HepG2 (cell line): ENCODE results near the gene FAAP20. TPM values are rescaled to one million over a fixed set of nuclear protein-coding genes. Genes with fewer than 3 reads are reported as not detected.

Experiments
- AGO2 ChIP-seq: fragments of 200-400 bp; formaldehyde crosslinking; optimal IDR thresholded peaks from 2 replicates; pipeline ENCODE3; 2017; ENCODE audit warnings: mild to moderate bottlenecking, low read depth, low read length, moderate library complexity
- DMAP1 ChIP-seq: IDR thresholded peaks from 2 replicates; pipeline ENCODE4 v1.6.1; 2016
- DPF2 ChIP-seq: sonication (generic); formaldehyde crosslinking; IDR thresholded peaks from 2 replicates; pipeline ENCODE4 v1.4.0; 2020; ENCODE audit warnings: mild to moderate bottlenecking, low read depth, missing genetic modification reagents, borderline replicate concordance
- EEA1 ChIP-seq: sonication (generic); formaldehyde crosslinking; IDR thresholded peaks from 2 replicates; pipeline ENCODE4 v1.5.1; 2020; ENCODE audit warnings: mild to moderate bottlenecking, missing genetic modification reagents, borderline replicate concordance
- ERF ChIP-seq: IDR thresholded peaks from 2 replicates; pipeline ENCODE4 v1.6.1; 2018; ENCODE audit warnings: missing biosample characterization, missing genetic modification reagents
- GABPB1 ChIP-seq: IDR thresholded peaks from 2 replicates; pipeline ENCODE4 v1.6.1; 2016; ENCODE audit warnings: mild to moderate bottlenecking, missing genetic modification reagents, moderate library complexity, missing compliant biosample characterization
- KLF12 ChIP-seq: sonication (generic); formaldehyde crosslinking; IDR thresholded peaks from 2 replicates; pipeline ENCODE4 v1.4.0; 2020; ENCODE audit warnings: missing genetic modification reagents, borderline replicate concordance
- MEIS2 ChIP-seq: sonication (generic); formaldehyde crosslinking; IDR thresholded peaks from 2 replicates; pipeline ENCODE4 v1.9.0; 2021; ENCODE audit warnings: mild to moderate bottlenecking, missing genetic modification reagents
- POLR2A ChIP-seq, 2 experiments: IDR thresholded peaks; 2 replicates each; pipeline ENCODE4 v1.6.1; 2011; ENCODE audit warnings: low read depth in 2 of 2, low read length in 2 of 2, mild to moderate bottlenecking in 1 of 2, moderate library complexity in 1 of 2; ENCODE audit not compliant: insufficient read depth in 1 of 2
- SPEN ChIP-seq: sonication (generic); formaldehyde crosslinking; IDR thresholded peaks from 2 replicates; pipeline ENCODE4 v1.5.1; 2020; ENCODE audit warnings: low read depth, mild to moderate bottlenecking, missing genetic modification reagents
- SRY ChIP-seq: sonication (generic); formaldehyde crosslinking; IDR thresholded peaks from 2 replicates; pipeline ENCODE4 v1.8.0; 2022; ENCODE audit warnings: mild to moderate bottlenecking, missing genetic modification reagents
- ZNF17 ChIP-seq: sonication (generic); formaldehyde crosslinking; IDR thresholded peaks from 2 replicates; pipeline ENCODE4 v1.5.0; 2020; ENCODE audit warnings: mild to moderate bottlenecking, missing genetic modification reagents
- ZNF225 ChIP-seq: sonication (generic); formaldehyde crosslinking; IDR thresholded peaks from 2 replicates; pipeline ENCODE4 v1.4.0; 2020; ENCODE audit warnings: mild to moderate bottlenecking, missing genetic modification reagents
- ZNF430 ChIP-seq: sonication (generic); formaldehyde crosslinking; IDR thresholded peaks from 2 replicates; pipeline ENCODE4 v1.9.0; 2021; ENCODE audit warnings: mild to moderate bottlenecking, missing genetic modification reagents
- ZNF576 ChIP-seq: sonication (generic); formaldehyde crosslinking; IDR thresholded peaks from 2 replicates; pipeline ENCODE4 v1.4.0; 2020; ENCODE audit warnings: mild to moderate bottlenecking, missing genetic modification reagents
- ZNF605 ChIP-seq: sonication (generic); formaldehyde crosslinking; IDR thresholded peaks from 2 replicates; pipeline ENCODE4 v1.8.0; 2022; ENCODE audit warnings: mild to moderate bottlenecking, missing genetic modification reagents
- ZNF773 ChIP-seq: sonication (generic); formaldehyde crosslinking; IDR thresholded peaks from 2 replicates; pipeline ENCODE4 v1.4.0; 2020; ENCODE audit warnings: missing genetic modification reagents, borderline replicate concordance
- ZNF800 ChIP-seq: sonication (generic); formaldehyde crosslinking; IDR thresholded peaks from 2 replicates; pipeline ENCODE4 v1.4.0; 2020; ENCODE audit warnings: missing genetic modification reagents
- polyA plus RNA-seq, 8 experiments: library from polyadenylated mRNA; depleted of rRNA in 3 of 8; stranded (reverse) in 7 of 8; unstranded in 1 of 8; fragments of >200 nt; fragmentation: Illumina TruSeq in 4 of 8; extraction: Trizol in 4 of 8; gene quantifications; 2 replicates each; pipeline versions ENCODE4 v1.2.1 to v1.2.3, GENCODE V29; 2011 to 2016; ENCODE audit warnings: low read depth in 4 of 8, missing spikeins in 1 of 8, mixed read lengths in 1 of 8; ENCODE audit not compliant: insufficient read depth in 1 of 8
- total RNA-seq, 5 experiments: library from RNA; depleted of rRNA; stranded (reverse); fragments of >200 nt; fragmentation: Illumina TruSeq; extraction: Trizol; gene quantifications; 2 replicates each; pipeline ENCODE4 v1.2.3, GENCODE V29; 2016; ENCODE audit warnings: low read depth in 1 of 5
- TF ChIP-seq, protein P1 (sequence below): IDR thresholded peaks from 2 replicates; pipeline ENCODE4 v1.6.1; 2012; ENCODE audit warnings: inconsistent platforms
- TF ChIP-seq, protein P2 (sequence below): sonication (generic); formaldehyde crosslinking; IDR thresholded peaks from 2 replicates; pipeline ENCODE4 v1.9.0; 2021; ENCODE audit warnings: missing genetic modification reagents, borderline replicate concordance
- TF ChIP-seq, protein P3 (sequence below): sonication (generic); formaldehyde crosslinking; IDR thresholded peaks from 2 replicates; pipeline ENCODE4 v1.4.0; 2020; ENCODE audit warnings: missing genetic modification reagents

FAAP20 gene
- total and polyA plus RNA-seq, 2 of the 13 experiments (the other 11 are each of a cell fraction or from before 2014, with no cell fraction given) = 9.6 to 10.8 TPM

DNA sequence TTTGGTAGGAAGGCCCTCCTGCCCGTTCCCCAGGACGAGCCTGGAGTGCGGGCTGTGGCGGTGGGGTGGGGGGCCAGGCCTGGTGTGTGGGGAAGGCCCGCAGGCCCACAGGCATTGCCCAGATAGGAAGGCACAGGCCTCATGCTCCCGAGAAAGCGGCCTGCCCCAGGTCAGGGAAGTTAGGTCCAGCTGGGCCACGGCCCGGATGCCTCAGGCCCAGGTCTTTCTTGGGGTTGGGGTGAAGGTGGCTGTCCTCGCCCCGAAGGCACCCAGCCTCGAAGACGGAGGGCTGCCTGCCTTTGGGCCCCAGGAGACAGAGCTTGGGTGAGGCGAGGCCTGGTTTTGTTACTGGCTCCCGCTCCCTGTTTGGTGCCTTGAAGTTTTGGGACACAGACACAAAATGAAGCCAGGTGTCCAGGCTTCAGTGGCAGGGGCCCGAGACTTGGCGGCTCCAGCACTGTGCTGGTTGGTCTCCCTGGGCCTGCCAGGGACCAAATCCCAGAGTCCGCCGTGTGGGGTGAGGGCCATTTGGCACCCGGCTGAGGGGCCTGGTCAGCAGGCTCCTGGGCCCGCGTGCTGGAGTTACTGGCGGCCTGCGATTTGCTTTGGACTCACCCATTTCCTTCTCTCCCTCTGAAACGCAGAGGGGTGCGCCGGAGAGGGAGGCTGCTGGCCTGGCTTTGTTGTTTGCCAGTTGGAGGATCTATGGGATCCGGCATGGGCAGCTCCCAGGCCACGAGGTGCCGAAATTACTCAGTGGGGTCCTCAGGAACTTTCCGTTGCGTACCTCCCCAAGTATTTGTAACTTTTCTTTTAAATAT lies 35.5 kb upstream of the FAAP20 start (continued):
- TF ChIP-seq EEA1 (CRISPR knock-in tag) = peak; percentile 36; the same call in 1 of the 2 replicates
- TF ChIP-seq, protein P1, sequence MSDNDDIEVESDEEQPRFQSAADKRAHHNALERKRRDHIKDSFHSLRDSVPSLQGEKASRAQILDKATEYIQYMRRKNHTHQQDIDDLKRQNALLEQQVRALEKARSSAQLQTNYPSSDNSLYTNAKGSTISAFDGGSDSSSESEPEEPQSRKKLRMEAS = peak; percentile 26; the same call in 1 of the 2 replicates
- peak; percentile 3 for TF ChIP-seq AGO2
- TF ChIP-seq DMAP1 = peak; percentile 27; the same call in 1 of the 2 replicates
- peak; percentile 48; the same call in 1 of the 2 replicates for TF ChIP-seq ZNF430
- TF ChIP-seq, protein P2, sequence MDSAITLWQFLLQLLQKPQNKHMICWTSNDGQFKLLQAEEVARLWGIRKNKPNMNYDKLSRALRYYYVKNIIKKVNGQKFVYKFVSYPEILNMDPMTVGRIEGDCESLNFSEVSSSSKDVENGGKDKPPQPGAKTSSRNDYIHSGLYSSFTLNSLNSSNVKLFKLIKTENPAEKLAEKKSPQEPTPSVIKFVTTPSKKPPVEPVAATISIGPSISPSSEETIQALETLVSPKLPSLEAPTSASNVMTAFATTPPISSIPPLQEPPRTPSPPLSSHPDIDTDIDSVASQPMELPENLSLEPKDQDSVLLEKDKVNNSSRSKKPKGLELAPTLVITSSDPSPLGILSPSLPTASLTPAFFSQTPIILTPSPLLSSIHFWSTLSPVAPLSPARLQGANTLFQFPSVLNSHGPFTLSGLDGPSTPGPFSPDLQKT = 0 out of 2 replicates have a peak, but pooled peaks have one; percentile 62
- TF ChIP-seq SRY = peak; percentile 55
- 0 out of 2 replicates have a peak, but pooled peaks have one; percentile 14 for TF ChIP-seq KLF12 (CRISPR knock-in tag)
- TF ChIP-seq ZNF605 = peak; percentile 47; the same call in 1 of the 2 replicates
- TF ChIP-seq SPEN (CRISPR knock-in tag) = 0 out of 2 replicates have a peak, but pooled peaks have one; percentile 22
- TF ChIP-seq ZNF773 (CRISPR knock-in tag) = 0 out of 2 replicates have a peak, but pooled peaks have one; percentile 37
- TF ChIP-seq GABPB1 (CRISPR knock-in tag) = peak; percentile 9; the same call in 1 of the 2 replicates
- TF ChIP-seq DPF2 (CRISPR knock-in tag) = no peak
- TF ChIP-seq ZNF576 (CRISPR knock-in tag) = 0 out of 2 replicates have a peak, but pooled peaks have one; percentile 22
- TF ChIP-seq, protein P3, sequence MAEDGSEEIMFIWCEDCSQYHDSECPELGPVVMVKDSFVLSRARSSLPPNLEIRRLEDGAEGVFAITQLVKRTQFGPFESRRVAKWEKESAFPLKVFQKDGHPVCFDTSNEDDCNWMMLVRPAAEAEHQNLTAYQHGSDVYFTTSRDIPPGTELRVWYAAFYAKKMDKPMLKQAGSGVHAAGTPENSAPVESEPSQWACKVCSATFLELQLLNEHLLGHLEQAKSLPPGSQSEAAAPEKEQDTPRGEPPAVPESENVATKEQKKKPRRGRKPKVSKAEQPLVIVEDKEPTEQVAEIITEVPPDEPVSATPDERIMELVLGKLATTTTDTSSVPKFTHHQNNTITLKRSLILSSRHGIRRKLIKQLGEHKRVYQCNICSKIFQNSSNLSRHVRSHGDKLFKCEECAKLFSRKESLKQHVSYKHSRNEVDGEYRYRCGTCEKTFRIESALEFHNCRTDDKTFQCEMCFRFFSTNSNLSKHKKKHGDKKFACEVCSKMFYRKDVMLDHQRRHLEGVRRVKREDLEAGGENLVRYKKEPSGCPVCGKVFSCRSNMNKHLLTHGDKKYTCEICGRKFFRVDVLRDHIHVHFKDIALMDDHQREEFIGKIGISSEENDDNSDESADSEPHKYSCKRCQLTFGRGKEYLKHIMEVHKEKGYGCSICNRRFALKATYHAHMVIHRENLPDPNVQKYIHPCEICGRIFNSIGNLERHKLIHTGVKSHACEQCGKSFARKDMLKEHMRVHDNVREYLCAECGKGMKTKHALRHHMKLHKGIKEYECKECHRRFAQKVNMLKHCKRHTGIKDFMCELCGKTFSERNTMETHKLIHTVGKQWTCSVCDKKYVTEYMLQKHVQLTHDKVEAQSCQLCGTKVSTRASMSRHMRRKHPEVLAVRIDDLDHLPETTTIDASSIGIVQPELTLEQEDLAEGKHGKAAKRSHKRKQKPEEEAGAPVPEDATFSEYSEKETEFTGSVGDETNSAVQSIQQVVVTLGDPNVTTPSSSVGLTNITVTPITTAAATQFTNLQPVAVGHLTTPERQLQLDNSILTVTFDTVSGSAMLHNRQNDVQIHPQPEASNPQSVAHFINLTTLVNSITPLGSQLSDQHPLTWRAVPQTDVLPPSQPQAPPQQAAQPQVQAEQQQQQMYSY = no peak
- TF ChIP-seq POLR2A (IDR thresholded peaks at IDR 0.05; ENCODE audit: insufficient read depth in 1 of 2, low read depth in 2 of 2, low read length in 2 of 2) = no peak
- TF ChIP-seq ZNF800 (CRISPR knock-in tag) = 0 out of 2 replicates have a peak, but pooled peaks have one; percentile 46
- TF ChIP-seq ERF (CRISPR knock-in tag) = peak; percentile 5; the same call in 1 of the 2 replicates
- 0 out of 2 replicates have a peak, but pooled peaks have one; percentile 31 for TF ChIP-seq ZNF17 (CRISPR knock-in tag)
- peak; percentile 66; the same call in 1 of the 2 replicates for TF ChIP-seq ZNF225 (CRISPR knock-in tag)
- TF ChIP-seq MEIS2 = no peak
